Measurements from ENCODE around the gene P2RX2. TPM values are rescaled to one million over a fixed set of nuclear protein-coding genes. Genes with fewer than 3 reads are reported as not detected.

P2RX2 gene
- total RNA-seq, 4 donors from 2014 or later: 0.74 to 2.8 TPM; not detected in 2

- DNase-seq (ENCODE audit: low spot score): no peak
- no peak for ATAC-seq (ENCODE audit: low FRiP score)
- no peak for TF ChIP-seq CTCF (IDR thresholded peaks at IDR 0.05)
Observed at GRCh38 chr12:132662901-132663755, 44.6 kb downstream of the P2RX2 start.

GRCh38 chr12:132664206-132665148, 45.9 kb downstream of the P2RX2 start:
- no peak for ATAC-seq (ENCODE audit: low FRiP score)
- DNase-seq (ENCODE audit: low spot score): no peak
- no peak for TF ChIP-seq CTCF (IDR thresholded peaks at IDR 0.05)

- DNase-seq (ENCODE audit: low spot score) (no peak), ATAC-seq (ENCODE audit: low FRiP score) (no peak)
- TF ChIP-seq CTCF (IDR thresholded peaks at IDR 0.05): no peak
Observed at GRCh38 chr12:132665149-132665491, 46.5 kb downstream of the P2RX2 start.

GRCh38 chr12:132665794-132666193, 47.2 kb downstream of the P2RX2 start:
- DNase-seq (ENCODE audit: low spot score) (no peak), ATAC-seq (ENCODE audit: low FRiP score) (no peak)
- no peak for TF ChIP-seq CTCF (IDR thresholded peaks at IDR 0.05)

GRCh38 chr12:132668191-132669088, 49.9 kb downstream of the P2RX2 start:
- ATAC-seq (ENCODE audit: low FRiP score): no peak
- no peak for DNase-seq (ENCODE audit: low spot score)
- no peak for TF ChIP-seq CTCF (IDR thresholded peaks at IDR 0.05)

- no peak for TF ChIP-seq CTCF (IDR thresholded peaks at IDR 0.05)
- DNase-seq (ENCODE audit: low spot score) (no peak), ATAC-seq (ENCODE audit: low FRiP score) (no peak)
Observed at GRCh38 chr12:132669166-132669879, 50.7 kb downstream of the P2RX2 start.

Data from omental fat pad (tissue), 4 donors.